Activated CD8-positive, alpha-beta memory T cell treated with anti-CD3 and anti-CD28 coated beads, Interleukin-2, amount 50 U/mL, for 24 hours (primary cell): ENCODE results near the gene SLMAP.

Experiments
- DNase-seq: peaks from one replicate; pipeline ENCODE4 v3.0.0-alpha.2; 2020; ENCODE audit errors: extremely low read depth

The SLMAP gene

GRCh38 chr3:57893156-57893555, 137.0 kb downstream of the SLMAP start:
- DNase-seq = no peak

- DNase-seq = no peak
Measured at GRCh38 chr3:57893668-57894067, 137.6 kb downstream of the SLMAP start.

DNA sequence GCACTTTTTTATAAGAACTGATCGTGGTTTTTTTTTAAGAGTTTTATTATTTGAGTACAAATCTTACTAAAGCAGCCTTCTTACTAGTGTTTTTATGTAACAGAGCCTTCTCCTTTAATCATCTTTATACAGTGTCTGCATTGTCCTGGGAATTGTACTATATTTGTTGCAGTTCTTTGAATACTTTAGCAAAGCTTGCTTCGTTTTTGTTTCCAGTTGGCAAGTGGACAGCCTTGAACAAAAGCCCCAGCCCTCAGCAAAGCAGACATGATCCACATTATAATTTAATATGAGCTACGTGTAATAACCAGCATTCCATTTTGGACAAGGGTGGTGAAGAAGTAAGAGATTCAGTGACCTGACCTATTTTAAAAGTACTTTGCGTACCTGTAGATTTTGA, 139.9 kb downstream of the SLMAP start:
- no peak for DNase-seq

DNA sequence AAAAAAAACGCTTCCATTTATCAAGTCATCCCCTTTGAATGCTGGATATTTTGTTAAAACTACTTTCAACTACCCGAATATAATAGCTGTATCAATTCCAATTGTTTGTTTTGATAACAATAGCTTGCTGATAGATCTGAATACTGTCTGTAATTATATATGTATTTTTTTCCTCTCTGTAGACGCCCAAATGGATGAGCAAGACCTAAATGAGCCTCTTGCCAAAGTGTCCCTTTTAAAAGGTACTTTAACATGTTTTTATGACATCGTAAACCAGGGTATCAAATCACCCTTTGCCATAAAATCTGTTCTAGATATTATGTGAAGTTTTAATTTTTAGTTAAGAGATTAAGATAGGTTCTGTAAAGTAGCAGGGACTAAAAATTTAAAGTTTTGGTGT, 140.6 kb downstream of the SLMAP start:
- no peak for DNase-seq

- DNase-seq = no peak
Measured at GRCh38 chr3:57900786-57901185, 144.7 kb downstream of the SLMAP start.

- no peak for DNase-seq
Measured at GRCh38 chr3:57903124-57903890, 147.2 kb downstream of the SLMAP start.

DNA sequence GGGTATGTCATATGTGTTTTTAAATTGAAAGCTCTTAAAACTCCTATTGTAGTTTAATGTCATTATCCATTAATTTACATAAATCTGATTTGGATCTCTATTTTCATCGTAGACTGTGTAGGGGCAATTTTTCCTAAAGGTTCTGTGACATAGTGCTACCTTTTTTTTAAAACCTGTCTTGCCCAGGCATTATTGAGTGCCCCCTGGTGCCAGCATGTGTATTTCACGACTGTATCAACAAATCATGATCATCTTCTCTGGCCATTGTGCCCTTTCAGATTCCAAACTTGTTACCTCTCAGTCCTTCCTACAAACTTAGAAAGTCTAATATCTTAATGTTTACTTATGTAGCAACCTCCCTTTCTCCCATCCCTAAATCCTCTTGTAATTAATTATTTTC, 154.9 kb downstream of the SLMAP start:
- DNase-seq = no peak

DNA sequence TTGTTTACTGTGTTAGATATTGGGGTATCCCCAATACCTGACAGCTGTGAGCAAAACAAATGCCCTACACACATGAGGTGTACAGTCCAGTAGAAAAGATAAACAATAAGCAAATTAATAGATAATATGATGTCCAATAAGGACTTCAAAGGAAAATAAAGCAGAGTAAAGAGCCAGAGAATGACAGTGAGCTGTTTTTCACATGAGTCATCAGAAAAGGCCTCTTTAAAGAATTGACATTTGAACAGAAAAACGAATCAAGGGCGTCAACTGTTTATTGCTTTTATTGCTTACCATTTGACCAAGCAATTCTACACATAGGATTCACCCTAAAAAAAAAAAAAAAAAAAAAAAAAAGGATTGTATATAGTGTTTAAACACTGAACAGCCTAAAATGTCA, 155.5 kb downstream of the SLMAP start:
- no peak for DNase-seq

GRCh38 chr3:57917601-57918000, 161.5 kb downstream of the SLMAP start:
- no peak for DNase-seq

DNA sequence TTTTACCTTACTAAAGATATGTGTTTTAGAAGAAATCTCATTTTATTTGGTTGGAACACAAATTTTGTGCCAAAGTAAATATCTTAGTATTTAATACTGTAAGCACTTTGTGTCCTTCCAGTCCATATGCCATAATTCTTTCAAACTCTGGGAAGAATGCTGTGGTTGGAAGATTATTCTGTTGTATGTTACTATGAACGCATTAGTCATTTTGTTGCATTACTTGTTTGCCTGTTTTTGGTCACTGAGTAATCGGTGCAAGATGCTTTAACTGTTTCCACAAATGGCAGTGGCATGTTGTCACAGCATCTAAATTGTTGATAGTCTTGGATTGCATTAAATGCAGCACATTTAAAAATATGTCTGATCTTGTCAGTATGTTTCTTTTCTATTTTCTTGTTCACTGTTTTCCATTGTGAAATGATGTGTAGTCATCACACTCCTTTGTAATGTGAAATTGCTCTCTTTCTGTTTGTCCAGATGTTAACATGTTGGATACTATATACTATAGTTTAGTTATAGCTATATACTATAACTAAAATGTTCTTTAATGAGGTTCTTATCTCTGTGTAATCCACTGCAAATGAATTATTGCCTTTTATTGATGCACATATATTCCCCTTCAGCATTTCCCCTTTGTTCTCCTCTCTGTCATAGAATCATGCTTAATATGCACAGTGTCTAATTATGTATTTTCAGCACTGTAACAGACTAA, 162.2 kb downstream of the SLMAP start:
- no peak for DNase-seq

DNA sequence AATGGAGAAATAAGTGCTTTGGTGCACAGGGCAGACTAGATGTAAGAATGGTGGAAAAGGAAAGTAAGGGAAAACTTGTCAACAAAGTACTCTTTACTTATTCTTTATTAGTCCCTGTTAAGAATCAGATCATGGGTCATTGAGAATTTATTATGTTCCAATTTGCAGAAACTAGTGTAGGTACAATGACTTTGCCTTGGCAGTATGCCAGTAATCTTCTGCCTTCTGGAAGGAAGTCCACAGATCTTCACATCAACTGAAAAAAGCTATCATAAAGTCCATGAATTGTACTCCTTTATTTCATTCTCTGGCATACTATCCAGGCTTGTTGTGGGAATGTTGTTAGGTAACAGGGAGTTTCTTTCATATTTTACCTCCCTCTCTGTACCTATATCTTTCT, 163.9 kb downstream of the SLMAP start:
- DNase-seq = no peak

- no peak for DNase-seq
Measured at GRCh38 chr3:57923101-57923500, 167.0 kb downstream of the SLMAP start.

GRCh38 chr3:57923752-57924151, 167.6 kb downstream of the SLMAP start:
- no peak for DNase-seq

DNA sequence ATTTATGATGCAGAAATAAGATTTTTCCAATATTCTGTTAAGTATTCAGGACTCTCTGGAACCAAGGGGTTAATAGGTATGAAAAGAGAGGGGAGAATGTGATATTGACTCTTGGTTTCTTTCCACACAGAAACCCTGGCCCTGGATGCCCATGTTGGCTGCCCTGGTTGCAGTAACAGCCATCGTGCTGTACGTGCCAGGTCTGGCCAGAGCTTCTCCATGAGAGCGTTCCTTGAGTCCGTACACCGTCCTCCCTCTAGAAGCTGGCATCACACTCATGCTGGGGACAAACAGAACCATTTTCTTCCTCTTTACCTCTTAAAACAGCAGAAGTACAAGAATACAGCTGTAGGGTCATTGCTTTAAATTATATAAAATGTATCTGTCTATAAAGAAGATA, 171.1 kb downstream of the SLMAP start:
- DNase-seq = no peak

DNA sequence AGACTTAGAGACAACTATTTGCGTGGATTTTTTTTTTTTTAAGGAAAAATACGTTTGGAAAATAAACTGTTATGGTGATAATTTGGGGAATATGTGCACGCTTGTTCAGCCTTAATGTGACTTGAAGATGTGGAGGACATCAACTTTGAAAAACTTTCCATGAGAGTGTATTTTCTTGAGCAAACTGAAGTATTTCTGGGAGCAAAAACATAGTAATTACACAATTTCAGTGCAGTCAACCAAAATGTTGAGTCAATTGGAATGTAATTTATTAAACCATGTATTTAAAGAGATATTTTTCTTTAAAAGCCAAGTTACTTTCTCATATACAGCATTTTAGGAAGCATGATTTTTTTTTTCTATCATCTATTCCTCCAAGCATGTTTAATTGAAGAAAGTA, 171.8 kb downstream of the SLMAP start:
- no peak for DNase-seq

DNA sequence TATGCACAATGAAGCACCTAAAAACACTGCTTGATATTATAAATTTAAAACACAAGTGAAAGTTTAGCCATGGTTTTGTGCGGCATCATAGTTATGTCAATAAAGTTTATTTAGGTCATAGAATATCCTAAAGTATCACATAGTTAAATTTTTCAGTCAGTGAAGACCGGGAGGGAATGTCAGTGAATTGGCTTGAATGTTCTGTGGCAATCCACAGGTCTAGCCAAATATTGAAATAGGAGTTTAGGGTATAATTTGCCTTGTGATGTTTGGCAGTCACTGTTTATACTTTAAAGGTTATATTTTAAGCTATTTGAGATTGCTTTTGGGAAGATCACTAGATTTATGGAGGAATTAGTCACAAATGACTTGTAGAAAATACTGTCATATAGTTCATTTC, 172.4 kb downstream of the SLMAP start:
- no peak for DNase-seq

GRCh38 chr3:57929988-57930387, 173.9 kb downstream of the SLMAP start:
- DNase-seq = no peak

DNA sequence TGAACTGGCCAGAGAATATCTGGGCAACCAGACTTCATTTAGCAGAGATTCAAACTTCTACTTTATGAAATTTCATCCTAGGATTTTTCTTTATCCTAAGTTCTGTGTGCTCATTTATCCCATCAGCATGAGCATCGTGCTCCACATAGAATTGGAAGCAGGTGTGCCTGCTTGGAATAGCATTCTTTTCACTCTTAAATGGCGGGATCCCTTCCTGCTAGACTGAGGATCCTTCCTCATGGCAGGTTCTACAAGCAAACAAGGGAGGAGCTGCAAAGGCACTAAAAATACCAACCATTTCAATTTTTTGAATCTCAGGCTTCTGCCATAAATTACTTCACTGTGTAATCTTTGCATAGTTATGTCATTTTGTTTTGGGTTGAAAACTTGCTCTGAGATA, 177.5 kb downstream of the SLMAP start:
- no peak for DNase-seq

- DNase-seq = no peak
Measured at GRCh38 chr3:57934373-57934772, 178.3 kb downstream of the SLMAP start.

GRCh38 chr3:57935539-57935938, 179.4 kb downstream of the SLMAP start:
- DNase-seq = no peak

DNA sequence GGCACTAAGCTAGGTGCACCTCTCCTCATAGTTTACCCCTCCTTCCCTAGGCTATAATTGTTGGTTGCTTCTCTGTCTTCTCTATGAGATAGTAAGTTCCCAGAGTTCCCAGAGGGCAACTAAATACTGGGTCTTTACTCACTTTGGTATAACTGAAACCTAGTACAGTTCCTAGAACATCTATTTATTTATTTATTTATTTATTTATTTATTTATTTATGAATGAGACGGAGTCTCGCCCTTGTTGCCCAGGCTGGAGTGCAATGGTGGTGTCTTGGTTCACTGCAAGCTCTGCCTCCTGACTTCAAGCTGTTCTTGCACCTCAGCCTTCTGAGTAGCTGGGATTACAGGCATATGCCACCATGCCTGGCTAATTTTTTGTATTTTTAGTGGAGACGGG, 181.0 kb downstream of the SLMAP start:
- DNase-seq = no peak

- DNase-seq = no peak
Measured at GRCh38 chr3:57939775-57940174, 183.7 kb downstream of the SLMAP start.

DNA sequence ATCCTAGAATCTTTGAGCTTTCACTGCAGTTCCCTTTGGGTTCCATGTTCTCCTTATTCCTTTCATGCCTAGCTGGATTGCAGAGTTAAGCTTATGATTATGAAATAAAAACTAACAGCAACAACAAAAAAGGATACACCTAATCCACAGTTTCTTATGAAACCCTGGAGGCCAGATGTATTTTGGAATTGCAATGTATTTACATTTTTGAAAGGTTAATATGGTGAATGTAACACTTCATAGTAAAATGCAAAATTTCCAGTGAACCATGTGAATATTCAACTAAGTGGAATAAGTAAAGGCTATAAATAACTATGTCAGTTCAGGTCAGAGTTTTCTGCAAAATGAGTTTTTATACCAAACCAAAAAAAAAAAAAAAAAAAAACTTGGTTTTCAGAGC, 186.3 kb downstream of the SLMAP start:
- no peak for DNase-seq

DNA sequence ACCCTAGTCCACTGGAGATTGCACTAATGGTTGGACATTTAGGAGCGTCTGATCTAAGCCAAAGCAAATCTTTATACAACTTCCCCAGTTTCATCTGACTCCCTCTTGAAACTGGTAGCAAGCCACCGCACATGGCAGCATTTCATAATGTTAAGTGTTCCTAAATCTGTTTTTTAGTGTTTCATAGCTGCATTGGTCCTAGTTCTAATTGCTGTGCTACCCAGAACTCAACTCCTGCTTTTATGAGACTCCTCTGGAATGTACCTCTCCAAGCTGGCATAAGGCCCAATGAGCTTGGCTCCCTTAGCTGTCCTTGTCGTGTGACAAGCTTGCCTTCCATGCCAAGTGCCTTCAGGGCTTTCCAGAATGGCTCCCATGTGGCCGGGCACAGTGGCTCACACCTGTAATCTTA, 186.8 kb downstream of the SLMAP start:
- no peak for DNase-seq
